ENCODE data around the gene ATP2B3.

- TF ChIP-seq CTCF (IDR thresholded peaks at IDR 0.05) (no peak), POLR2AphosphoS5 (IDR thresholded peaks at IDR 0.05) (no peak), POLR2A (IDR thresholded peaks at IDR 0.05) (no peak), EP300 (IDR thresholded peaks at IDR 0.05) (no peak)
These were observed 66.0 kb downstream of the ATP2B3 start for GRCh38 chrX:153583433-153583832.
